Suprapubic skin (tissue), 3 donors: Measurements from ENCODE around the gene CYCS.

Experiments used
- CTCF ChIP-seq, 2 donors: fragments of 200-600 bp in 1 of 2; fragments of 450-650 bp in 1 of 2; sonication (generic) in 1 of 2; IDR thresholded peaks; one replicate each; pipeline ENCODE4 v1.5.1; 2016 to 2019; ENCODE audit warnings: antibody characterized with exemption in 2 of 2, mild to moderate bottlenecking in 1 of 2, moderate library complexity in 1 of 2
- POLR2AphosphoS5 ChIP-seq, 3 donors: sonication (generic); formaldehyde crosslinking; IDR thresholded peaks; one replicate each; pipeline ENCODE4 v1.6.1; 2017; ENCODE audit warnings: antibody characterized with exemption in 3 of 3

- TF ChIP-seq CTCF (IDR thresholded peaks at IDR 0.05) (no peak), POLR2AphosphoS5 (IDR thresholded peaks at IDR 0.05) (no peak)
Observed at GRCh38 chr7:25095516-25096345, 29.3 kb downstream of the CYCS start.
